ENCODE measurements around the gene PNMA8C. TPM values are rescaled to one million over a fixed set of nuclear protein-coding genes. Genes with fewer than 3 reads are reported as not detected.

The PNMA8C gene
- total RNA-seq, 4 donors from 2014 or later: not detected

- TF ChIP-seq CTCF (IDR thresholded peaks at IDR 0.05): no peak
- no peak for DNase-seq (ENCODE audit: low spot score)
- ATAC-seq (ENCODE audit: low FRiP score): no peak
Measured at GRCh38 chr19:46393456-46394401, 35.0 kb downstream of the PNMA8C start.

GRCh38 chr19:46392837-46393236 is 35.9 kb downstream of the PNMA8C start:
- ATAC-seq (ENCODE audit: low FRiP score): no peak
- no peak for DNase-seq (ENCODE audit: low spot score)
- TF ChIP-seq CTCF (IDR thresholded peaks at IDR 0.05): no peak

GRCh38 chr19:46392252-46392801 is 36.4 kb downstream of the PNMA8C start:
- DNase-seq (ENCODE audit: low spot score): no peak
- ATAC-seq (ENCODE audit: low FRiP score): no peak
- TF ChIP-seq CTCF (IDR thresholded peaks at IDR 0.05): no peak

GRCh38 chr19:46391296-46392251 is 37.2 kb downstream of the PNMA8C start:
- no peak for TF ChIP-seq CTCF (IDR thresholded peaks at IDR 0.05)
- ATAC-seq (ENCODE audit: low FRiP score) (no peak), DNase-seq (ENCODE audit: low spot score) (no peak)

GRCh38 chr19:46390866-46391265 is 37.9 kb downstream of the PNMA8C start:
- no peak for DNase-seq (ENCODE audit: low spot score)
- TF ChIP-seq CTCF (IDR thresholded peaks at IDR 0.05): no peak
- no peak for ATAC-seq (ENCODE audit: low FRiP score)

- TF ChIP-seq CTCF (IDR thresholded peaks at IDR 0.05): no peak
- DNase-seq (ENCODE audit: low spot score) (no peak), ATAC-seq (ENCODE audit: low FRiP score) (no peak)
Measured at GRCh38 chr19:46390121-46390858, 38.4 kb downstream of the PNMA8C start.

Measured in omental fat pad (tissue), 4 donors.